ENCODE results near the gene SPRYD7. TPM values are rescaled to one million over a fixed set of nuclear protein-coding genes. Genes with fewer than 3 reads are reported as not detected.
A peak's percentile ranks its signal among the peaks of the same experiment; 100 is the strongest.
"Not testable (repeated sequence)": the region's sequence is repeated elsewhere in the genome, so short reads cannot be mapped to it uniquely, and the experiment has no call there.

The SPRYD7 gene
- total and polyA plus RNA-seq, 8 donors, result 3.6 to 26.9 (median 8.1) TPM; not detected in 1

DNA sequence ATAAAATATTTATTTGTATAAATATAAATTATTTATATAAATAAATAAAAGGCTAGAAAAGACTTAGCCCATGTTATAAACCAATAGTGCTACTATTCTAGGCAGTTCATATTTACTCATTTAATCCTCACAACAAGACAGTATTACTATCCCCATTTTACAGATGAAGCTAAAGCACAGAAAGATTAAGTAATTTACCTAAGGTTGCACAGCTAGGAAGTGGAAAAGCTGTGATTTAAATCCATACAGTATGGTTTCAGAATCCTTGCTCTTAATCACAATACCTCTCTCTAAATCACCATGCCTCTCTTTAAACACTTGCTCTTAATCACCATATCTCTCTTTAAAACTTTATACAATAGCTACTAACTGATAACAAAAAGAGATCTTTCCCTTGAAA lies 13.8 kb downstream of the SPRYD7 start:
- DNase-seq, result no peak
- TF ChIP-seq POLR2A (IDR thresholded peaks at IDR 0.05) (no peak), EP300 (IDR thresholded peaks at IDR 0.05) (no peak), POLR2AphosphoS5 (IDR thresholded peaks at IDR 0.05) (no peak)
- TF ChIP-seq, protein P1, sequence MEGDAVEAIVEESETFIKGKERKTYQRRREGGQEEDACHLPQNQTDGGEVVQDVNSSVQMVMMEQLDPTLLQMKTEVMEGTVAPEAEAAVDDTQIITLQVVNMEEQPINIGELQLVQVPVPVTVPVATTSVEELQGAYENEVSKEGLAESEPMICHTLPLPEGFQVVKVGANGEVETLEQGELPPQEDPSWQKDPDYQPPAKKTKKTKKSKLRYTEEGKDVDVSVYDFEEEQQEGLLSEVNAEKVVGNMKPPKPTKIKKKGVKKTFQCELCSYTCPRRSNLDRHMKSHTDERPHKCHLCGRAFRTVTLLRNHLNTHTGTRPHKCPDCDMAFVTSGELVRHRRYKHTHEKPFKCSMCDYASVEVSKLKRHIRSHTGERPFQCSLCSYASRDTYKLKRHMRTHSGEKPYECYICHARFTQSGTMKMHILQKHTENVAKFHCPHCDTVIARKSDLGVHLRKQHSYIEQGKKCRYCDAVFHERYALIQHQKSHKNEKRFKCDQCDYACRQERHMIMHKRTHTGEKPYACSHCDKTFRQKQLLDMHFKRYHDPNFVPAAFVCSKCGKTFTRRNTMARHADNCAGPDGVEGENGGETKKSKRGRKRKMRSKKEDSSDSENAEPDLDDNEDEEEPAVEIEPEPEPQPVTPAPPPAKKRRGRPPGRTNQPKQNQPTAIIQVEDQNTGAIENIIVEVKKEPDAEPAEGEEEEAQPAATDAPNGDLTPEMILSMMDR (IDR thresholded peaks at IDR 0.05), result no peak
- no peak overlapping the region for H3K27ac ChIP-seq
- no peaks in the 10 kb centered on the region for H3K27me3 ChIP-seq
- intact Hi-C loops (cut with DNase I; ENCODE audit: low total_unique reads), result no loop called here
- peaks cover 36 to 93% (median 86%) of the 10 kb centered on the region in 4 donors for H3K36me3 ChIP-seq
- no peak overlapping the region for H3K4me3 ChIP-seq
- no peaks in the 10 kb centered on the region for H3K9me3 ChIP-seq
- H3K4me1 ChIP-seq, result no peaks in the 10 kb centered on the region

DNA sequence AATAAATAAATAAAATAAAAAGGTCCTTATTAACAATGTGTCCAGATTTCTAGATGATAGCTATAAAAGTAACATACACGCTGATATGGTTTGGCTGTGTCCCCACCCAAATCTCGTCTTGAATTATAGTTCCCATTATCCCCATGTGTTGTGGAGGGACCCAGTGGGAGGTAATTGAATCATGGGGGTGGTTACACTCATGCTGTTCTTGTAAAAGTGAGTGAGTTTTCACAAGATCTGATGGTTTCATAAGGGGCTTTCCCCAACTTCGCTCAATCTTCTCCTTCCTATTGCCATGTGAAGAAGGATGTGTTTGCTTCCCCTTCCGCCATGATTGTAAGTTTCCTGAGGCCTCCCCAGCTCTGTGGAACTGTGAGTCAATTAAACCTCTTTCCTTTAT lies 15.2 kb downstream of the SPRYD7 start:
- H3K4me3 ChIP-seq; intact Hi-C loops (cut with DNase I; ENCODE audit: low total_unique reads); H3K27ac ChIP-seq; H3K27me3 ChIP-seq; H3K9me3 ChIP-seq; H3K4me1 ChIP-seq; DNase-seq: not testable (repeated sequence)
- WGBS, 5 donors, result 93 to 99% (median 97%) methylated on average over 4 of the region's 4 CpGs
- H3K36me3 ChIP-seq, result peaks cover 34 to 94% (median 87%) of the 10 kb centered on the region in 4 donors

DNA sequence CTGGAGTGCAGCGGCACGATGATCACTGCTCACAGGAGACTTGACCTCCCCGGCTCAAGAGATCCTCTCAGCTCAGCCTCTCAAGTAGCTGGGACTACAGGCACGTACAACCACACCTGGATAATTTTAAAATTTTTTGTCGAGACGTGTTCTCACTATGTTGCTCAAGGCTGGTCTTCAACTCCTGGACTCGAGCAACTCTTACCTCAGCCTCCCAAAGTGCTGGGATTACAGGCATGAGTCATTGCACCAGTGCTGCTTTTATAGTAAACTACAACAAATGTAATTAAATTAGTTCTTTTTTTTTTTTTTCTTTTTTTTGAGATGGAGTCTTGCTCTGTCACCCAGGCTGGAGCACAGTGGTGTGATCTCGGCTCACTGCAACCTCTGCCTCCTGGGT lies 18.0 kb downstream of the SPRYD7 start:
- intact Hi-C loops (cut with DNase I; ENCODE audit: low total_unique reads); H3K27ac ChIP-seq; DNase-seq; H3K4me3 ChIP-seq; H3K27me3 ChIP-seq; H3K9me3 ChIP-seq; H3K4me1 ChIP-seq: not testable (repeated sequence)
- peaks cover 24 to 87% (median 81%) of the 10 kb centered on the region in 4 donors for H3K36me3 ChIP-seq
- 95 to 98% (median 98%) methylated on average over 8 of the region's 8 CpGs for WGBS, 5 donors

DNA sequence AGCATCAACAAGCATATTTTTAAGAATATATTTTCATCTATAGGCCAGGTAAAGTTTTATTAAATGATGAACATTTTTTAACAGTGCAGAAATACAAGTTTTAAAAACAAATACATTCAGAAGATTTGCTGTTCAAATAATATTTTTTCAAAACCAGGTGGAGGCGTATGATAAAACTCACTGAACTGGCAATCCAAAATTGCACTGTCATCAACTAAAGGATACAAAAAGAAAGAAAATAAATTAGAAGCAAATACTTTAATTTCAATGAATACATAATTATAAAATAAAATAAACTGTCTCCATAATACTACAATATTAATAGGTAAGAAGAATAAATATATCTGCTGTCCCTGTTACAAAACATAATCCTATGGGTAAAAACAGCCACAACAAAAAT lies 21.2 kb downstream of the SPRYD7 start:
- Histone ChIP-seq H3K9me3 (no peaks in the 10 kb centered on the region), H3K4me3 (no peak overlapping the region), H3K27ac (no peak overlapping the region), H3K36me3 (peaks cover 14 to 79% (median 71%) of the 10 kb centered on the region in 4 donors), H3K27me3 (no peaks in the 10 kb centered on the region), H3K4me1 (no peaks in the 10 kb centered on the region)
- DNase-seq, result no peak
- TF ChIP-seq, protein P1 (IDR thresholded peaks at IDR 0.05), result no peak
- no peak for TF ChIP-seq POLR2AphosphoS5 (IDR thresholded peaks at IDR 0.05)
- TF ChIP-seq EP300 (IDR thresholded peaks at IDR 0.05), result no peak
- TF ChIP-seq POLR2A (IDR thresholded peaks at IDR 0.05), result no peak
- 92 to 97% (median 95%) methylated on average over 1 of the region's 1 CpG for WGBS, 5 donors
- intact Hi-C loops (cut with DNase I; ENCODE audit: low total_unique reads), result no loop called here

DNA sequence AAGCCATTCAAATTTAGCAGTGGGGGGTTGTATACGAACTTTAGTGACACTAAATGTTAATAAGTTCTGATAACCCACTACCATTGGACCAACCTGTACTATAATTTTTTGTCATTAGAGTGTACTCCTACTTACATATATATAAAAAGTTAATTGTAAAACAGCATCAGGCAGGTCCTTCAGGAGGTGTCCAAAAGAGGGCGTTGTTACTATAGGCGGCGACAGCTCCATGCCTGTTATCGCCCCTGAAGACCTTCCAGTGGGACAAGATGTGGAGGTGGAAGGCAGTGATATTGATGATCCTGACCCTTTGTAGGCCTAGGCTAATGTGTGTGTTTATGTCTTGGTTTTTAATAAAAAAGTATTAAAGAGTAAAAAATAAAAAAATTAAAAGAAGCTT lies 27.5 kb downstream of the SPRYD7 start:
- no peaks in the 10 kb centered on the region for H3K9me3 ChIP-seq
- peak in 1 of 2 donors; percentile 6 for DNase-seq
- peaks cover 0 to 21% (median 16%) of the 10 kb centered on the region in 4 donors for H3K36me3 ChIP-seq
- TF ChIP-seq POLR2A (IDR thresholded peaks at IDR 0.05) (no peak), POLR2AphosphoS5 (IDR thresholded peaks at IDR 0.05) (no peak), EP300 (IDR thresholded peaks at IDR 0.05) (no peak)
- TF ChIP-seq, protein P1 (IDR thresholded peaks at IDR 0.05), result no peak
- no peak overlapping the region for H3K4me3 ChIP-seq
- H3K4me1 ChIP-seq, result no peaks in the 10 kb centered on the region
- H3K27me3 ChIP-seq, result no peaks in the 10 kb centered on the region
- no peak overlapping the region for H3K27ac ChIP-seq
- WGBS, 5 donors, result 74 to 81% (median 77%) methylated on average over 5 of the region's 5 CpGs
- intact Hi-C loops (cut with DNase I; ENCODE audit: low total_unique reads), result no loop called here

Measured in stomach (tissue), 9 donors.